Measurements from ENCODE around the gene SRRM5.

DNA sequence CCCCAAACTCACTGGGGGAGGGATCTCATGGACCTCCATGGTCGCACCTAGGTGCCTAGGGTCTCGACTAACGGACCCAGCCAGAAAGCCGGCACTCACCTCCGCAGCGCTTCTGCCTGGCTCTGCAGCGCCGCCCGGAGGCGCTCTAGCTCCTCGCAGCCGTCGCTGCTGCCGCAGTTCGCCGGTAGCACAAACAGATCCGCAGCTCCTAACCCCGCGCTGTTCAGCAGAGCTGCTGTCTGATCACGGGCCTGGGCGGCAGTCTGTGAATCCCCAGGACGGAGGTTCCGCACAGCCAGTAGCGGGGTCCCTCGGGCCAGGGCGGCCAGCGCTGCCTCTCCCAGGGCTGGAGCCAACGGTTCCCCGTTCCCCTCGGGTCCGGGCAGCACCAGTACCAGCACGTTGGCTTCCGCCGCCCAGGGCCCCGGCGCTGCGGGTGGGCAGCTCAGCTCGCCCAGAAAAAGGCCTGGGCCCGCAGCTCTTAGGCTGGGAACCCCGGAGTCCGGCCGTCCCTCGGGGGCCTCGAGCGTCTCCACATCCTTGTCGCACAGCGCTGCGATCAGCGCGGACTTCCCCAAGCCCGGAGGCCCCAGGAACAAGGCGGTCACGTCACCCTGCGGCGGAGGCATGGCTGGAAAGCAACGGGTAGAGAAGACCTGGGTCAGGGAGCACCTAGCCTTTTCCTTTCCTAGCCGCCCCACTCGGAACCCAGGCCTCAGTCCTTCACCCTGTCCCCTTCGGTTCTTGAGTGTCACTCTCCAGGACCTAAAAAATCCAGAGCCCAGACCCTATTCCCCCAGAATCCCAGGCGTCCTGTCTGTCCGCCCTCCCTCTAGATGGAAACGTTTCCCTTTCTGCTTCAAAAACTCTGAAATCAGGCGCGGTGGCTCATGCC lies 16.9 kb upstream of the SRRM5 start:
- TF ChIP-seq, protein P1, sequence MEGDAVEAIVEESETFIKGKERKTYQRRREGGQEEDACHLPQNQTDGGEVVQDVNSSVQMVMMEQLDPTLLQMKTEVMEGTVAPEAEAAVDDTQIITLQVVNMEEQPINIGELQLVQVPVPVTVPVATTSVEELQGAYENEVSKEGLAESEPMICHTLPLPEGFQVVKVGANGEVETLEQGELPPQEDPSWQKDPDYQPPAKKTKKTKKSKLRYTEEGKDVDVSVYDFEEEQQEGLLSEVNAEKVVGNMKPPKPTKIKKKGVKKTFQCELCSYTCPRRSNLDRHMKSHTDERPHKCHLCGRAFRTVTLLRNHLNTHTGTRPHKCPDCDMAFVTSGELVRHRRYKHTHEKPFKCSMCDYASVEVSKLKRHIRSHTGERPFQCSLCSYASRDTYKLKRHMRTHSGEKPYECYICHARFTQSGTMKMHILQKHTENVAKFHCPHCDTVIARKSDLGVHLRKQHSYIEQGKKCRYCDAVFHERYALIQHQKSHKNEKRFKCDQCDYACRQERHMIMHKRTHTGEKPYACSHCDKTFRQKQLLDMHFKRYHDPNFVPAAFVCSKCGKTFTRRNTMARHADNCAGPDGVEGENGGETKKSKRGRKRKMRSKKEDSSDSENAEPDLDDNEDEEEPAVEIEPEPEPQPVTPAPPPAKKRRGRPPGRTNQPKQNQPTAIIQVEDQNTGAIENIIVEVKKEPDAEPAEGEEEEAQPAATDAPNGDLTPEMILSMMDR (IDR thresholded peaks at IDR 0.05), result peak; percentile 94
- TF ChIP-seq ZFX (IDR thresholded peaks at IDR 0.05; ENCODE audit: borderline replicate concordance), result no peak

Measured in 22Rv1 (cell line).